Measurements from ENCODE around the gene CZIB.
"Not testable (repeated sequence)": the region's sequence is repeated elsewhere in the genome, so short reads cannot be mapped to it uniquely, and the experiment has no call there.

Gene CZIB

GRCh38 chr1:53188099-53188498 lies 32.3 kb downstream of the CZIB start:
- DNase-seq (ENCODE audit: low read depth), result no peak

GRCh38 chr1:53187401-53187800 lies 33.0 kb downstream of the CZIB start:
- DNase-seq (ENCODE audit: low read depth), result no peak

- no peak for DNase-seq (ENCODE audit: low read depth)
These were observed 33.9 kb downstream of the CZIB start for GRCh38 chr1:53186533-53186932.

- DNase-seq (ENCODE audit: low read depth), result not testable (repeated sequence)
These were observed 34.5 kb downstream of the CZIB start for GRCh38 chr1:53185955-53186297.

- no peak for DNase-seq (ENCODE audit: low read depth)
These were observed 37.1 kb downstream of the CZIB start for GRCh38 chr1:53183095-53183990.

GRCh38 chr1:53182716-53183094 lies 37.7 kb downstream of the CZIB start:
- DNase-seq (ENCODE audit: low read depth), result no peak

- peak; percentile 52 for DNase-seq (ENCODE audit: low read depth)
These were observed 38.3 kb downstream of the CZIB start for GRCh38 chr1:53182111-53182593.

GRCh38 chr1:53180951-53181350 lies 39.5 kb downstream of the CZIB start:
- no peak for DNase-seq (ENCODE audit: low read depth)

- DNase-seq (ENCODE audit: low read depth), result no peak
These were observed 40.2 kb downstream of the CZIB start for GRCh38 chr1:53180226-53180625.

GRCh38 chr1:53176452-53177208 lies 43.8 kb downstream of the CZIB start:
- DNase-seq (ENCODE audit: low read depth), result no peak

- DNase-seq (ENCODE audit: low read depth), result no peak
These were observed 45.2 kb downstream of the CZIB start for GRCh38 chr1:53174971-53175913.

- DNase-seq (ENCODE audit: low read depth), result peak; percentile 48
These were observed 47.9 kb downstream of the CZIB start for GRCh38 chr1:53172426-53173128.

- no peak for DNase-seq (ENCODE audit: low read depth)
These were observed 53.5 kb downstream of the CZIB start for GRCh38 chr1:53166912-53167311.

- no peak for DNase-seq (ENCODE audit: low read depth)
These were observed 54.1 kb downstream of the CZIB start for GRCh38 chr1:53166366-53166765.

GRCh38 chr1:53165408-53165961 lies 54.9 kb downstream of the CZIB start:
- DNase-seq (ENCODE audit: low read depth), result peak; percentile 26
